Stimulated activated CD8-positive, alpha-beta memory T cell treated with anti-CD3 and anti-CD28 coated beads, Interleukin-15, amount 100 ng/mL, for 1 hour (primary cell): ENCODE results near the gene LRPAP1.

Source experiments
- DNase-seq: peaks from one replicate; pipeline ENCODE4 v3.0.0-alpha.2; 2020; ENCODE audit warnings: low read depth

Gene LRPAP1

GRCh38 chr4:3472411-3473141 is 59.6 kb downstream of the LRPAP1 start:
- no peak for DNase-seq

DNA sequence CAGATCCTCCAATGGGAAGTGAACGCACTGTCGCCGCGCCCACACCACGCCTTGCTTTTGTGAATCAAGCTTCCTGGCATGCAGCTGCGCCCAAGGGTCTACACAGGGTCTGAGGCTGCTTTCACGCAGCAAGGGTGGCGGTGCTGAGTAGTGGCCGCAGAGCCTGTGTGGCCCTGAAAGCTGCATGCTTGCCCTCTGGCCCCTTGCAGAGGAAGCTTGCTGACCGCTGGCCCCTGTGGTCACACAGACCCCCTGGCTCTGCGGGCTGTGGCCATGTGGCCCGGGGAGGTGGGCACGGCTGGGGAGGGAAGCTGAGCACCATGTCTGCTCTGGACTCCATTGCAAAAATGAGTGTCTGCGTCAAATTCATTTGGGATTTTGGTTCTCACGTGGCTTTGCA is 60.3 kb downstream of the LRPAP1 start:
- no peak for DNase-seq

DNA sequence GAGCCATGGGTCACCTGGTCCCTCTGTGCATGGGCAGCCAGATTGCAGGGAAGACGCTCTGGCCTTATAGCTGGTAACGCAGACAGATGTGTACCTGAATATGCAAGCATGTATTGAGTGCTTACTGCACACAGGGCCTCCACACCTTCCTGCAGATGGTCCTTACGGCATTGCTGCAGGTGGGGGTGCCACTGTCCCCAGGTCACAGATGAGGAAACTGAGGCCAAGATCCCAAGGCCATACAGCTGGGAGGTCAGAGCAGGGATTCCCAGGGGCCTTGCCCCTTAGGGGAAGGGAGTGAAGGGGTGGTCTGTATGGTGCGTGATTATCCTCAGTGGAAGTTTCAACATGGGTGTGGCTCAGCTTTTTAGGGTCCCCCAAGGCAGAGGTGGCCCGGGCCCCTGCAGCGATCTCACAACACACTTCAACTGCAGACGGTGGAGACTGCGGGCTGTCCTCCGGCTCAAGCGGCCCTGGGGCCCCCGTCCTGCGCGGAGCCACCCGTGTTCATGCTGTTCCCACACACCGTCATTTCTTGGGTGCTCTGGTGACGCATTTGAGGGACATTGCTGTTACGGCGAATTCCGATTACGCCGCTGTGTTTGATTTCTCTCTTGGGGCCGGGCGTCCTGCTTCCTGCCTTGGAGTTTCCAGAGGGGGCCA is 61.0 kb downstream of the LRPAP1 start:
- DNase-seq: no peak

GRCh38 chr4:3470244-3471097 is 61.8 kb downstream of the LRPAP1 start:
- no peak for DNase-seq

GRCh38 chr4:3469386-3470243 is 62.6 kb downstream of the LRPAP1 start:
- no peak for DNase-seq

DNA sequence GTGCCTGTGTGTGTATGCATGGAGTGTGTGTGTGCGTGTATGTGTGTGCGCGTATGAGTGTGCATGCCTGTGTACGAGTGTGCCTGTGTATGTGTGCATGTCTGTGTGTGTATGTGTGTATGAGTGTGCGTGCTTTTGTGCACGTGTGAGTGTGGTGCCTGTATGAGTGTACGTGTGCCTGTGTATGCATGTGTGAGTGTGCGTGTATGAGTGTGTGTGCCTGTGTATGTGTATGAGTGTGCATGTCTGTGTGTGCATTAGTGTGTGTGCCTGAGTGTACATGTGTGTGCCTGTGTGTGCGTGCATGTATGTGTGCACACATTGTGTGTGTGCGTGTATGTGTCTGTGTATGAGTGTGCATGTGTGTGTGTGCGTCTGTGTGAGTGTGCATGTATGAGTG is 63.4 kb downstream of the LRPAP1 start:
- no peak for DNase-seq

DNA sequence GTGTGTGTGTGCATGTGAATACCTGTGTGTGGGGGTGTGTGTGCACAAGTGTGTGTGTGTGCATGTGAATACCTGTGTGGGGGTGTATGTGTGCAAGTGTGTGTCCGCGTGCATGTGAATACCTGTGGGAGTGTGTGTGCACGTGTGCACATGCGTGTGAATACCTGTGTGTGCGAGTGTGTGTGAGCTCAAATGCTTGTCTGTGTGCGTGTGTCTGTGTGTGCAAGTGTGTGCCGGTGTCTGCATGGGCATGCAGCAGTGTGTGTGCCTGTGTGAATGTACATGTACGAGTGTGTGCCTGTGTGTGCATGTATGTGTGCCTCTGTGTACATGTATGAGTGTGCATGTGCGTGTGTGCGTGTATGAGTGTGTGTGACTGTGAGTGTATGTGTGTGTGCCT is 64.1 kb downstream of the LRPAP1 start:
- DNase-seq: no peak

- DNase-seq: no peak
Measured at GRCh38 chr4:3467601-3468031, 64.6 kb downstream of the LRPAP1 start.

GRCh38 chr4:3466691-3467600 is 65.3 kb downstream of the LRPAP1 start:
- DNase-seq: no peak

- DNase-seq: no peak
Measured at GRCh38 chr4:3465698-3466671, 66.2 kb downstream of the LRPAP1 start.

GRCh38 chr4:3464911-3465697 is 67.1 kb downstream of the LRPAP1 start:
- no peak for DNase-seq

DNA sequence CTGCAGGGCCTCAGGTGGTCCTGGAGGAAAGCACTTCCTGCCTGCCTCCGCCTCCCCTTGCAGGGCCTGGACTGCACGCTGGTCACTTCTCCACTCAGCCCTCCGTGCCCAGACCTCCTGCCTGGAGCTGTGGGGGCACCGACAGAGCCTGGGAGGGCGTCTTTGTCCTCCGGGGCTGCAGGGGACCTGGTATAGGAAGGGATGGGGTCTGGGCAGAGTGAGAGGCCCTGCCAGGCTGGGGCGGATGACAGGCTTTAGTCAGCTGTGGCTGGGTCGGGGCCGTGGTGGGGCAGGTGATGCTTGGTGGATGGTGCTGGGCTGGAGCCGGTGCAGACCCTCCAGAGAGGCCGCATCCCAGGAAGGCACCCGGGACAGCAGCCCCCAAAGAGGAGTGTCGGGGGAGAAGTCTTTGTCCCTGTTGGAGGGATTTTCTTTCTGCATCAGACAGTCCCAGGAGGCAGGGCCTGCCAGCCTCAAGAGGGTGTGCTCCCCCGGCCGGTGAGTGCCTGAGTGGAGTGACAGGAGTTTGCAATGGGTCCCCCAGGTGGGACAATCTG is 67.8 kb downstream of the LRPAP1 start:
- DNase-seq: no peak

DNA sequence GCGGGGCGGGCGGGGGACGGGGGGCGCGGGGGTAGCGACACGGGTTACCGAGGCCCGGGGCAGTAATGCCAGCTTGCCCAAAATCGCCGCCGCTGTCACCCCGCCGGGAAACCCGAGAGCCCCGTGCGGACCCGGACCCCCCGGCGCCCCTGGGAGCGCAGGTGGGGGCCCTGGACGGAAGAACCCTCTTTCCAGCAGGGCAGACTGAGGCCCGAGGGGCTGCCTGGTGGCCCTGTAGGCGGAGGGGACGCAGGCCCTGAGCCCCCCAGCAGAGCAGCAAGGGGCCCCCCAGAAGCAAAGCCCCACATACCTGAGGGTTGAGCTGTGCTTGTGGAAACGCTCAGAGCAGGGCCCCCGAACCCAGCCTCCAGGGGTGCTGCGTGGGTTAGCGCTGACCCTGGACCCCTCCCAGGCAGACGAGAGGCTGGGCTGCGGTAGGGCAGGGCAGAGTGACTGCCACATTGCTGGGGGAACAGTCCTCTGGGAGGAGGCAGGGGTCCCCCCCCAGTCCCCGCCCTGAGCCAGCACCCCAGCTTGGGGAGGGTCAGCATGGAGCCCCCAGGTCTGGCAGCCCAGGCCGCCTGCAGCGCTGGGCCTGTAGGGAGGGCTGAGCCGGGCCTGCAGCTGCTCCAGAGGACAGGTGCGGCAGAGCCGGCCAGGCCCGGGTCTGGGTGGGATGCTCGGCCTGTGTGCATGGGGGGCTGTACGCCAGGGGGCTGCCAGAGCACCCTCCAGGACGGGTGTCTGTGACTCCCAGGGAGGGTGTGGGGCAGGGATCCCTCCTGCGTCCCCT is 68.5 kb downstream of the LRPAP1 start:
- DNase-seq: no peak

- no peak for DNase-seq
Measured at GRCh38 chr4:3462790-3463415, 69.3 kb downstream of the LRPAP1 start, which contains the start of gene DOK7. TSS of gene DOK7 (plus strand) at chr4:3463306. CDS start at chr4:3463376, 70 bp downstream.

GRCh38 chr4:3462321-3462789 is 69.9 kb downstream of the LRPAP1 start:
- no peak for DNase-seq

GRCh38 chr4:3461515-3462291 is 70.5 kb downstream of the LRPAP1 start:
- DNase-seq: no peak
